ENCODE results near the gene SLC22A17.

Gene SLC22A17

DNA sequence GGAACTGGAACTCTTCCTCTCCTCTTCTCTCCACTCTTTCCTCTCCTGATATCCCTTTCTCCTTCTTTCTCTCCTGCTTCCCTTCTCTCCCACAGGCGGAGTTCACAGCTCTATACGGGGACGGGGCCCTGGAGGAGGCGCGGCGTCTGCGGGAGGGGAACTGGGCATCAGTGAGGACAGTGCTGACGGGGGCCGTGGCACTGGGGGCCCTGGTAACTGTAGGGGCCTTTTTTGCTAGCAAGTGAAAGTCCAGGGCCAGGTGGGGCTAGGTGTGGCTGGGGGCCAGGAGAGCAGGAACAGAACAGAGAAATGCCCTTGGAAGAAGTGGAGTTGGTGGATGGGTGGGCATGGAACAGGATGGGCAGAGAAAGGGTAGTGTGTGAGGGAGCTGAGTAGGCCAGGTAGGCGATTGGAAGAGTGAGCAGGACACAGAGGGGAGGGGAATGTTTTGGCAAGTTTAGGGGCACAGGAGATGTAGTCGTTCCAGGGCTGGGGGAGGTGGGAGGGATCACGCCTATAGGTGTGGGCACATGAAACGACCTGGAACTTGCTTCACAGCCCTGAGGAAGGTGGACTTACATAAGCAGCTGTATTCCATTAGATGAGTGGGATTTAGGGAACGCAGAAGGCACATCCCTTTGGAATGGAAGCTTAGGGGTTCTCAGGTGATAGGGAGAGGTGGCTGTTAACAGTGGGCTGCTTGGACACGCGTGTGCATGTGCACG is 43.8 kb downstream of the SLC22A17 start:
- H3K27me3 Mint-ChIP-seq (ENCODE audit: low read depth, poor library complexity): no peaks in the 10 kb centered on the region
- H3K4me1 Mint-ChIP-seq: peaks cover 43% of the 10 kb centered on the region
- no peak for DNase-seq
- peak overlapping the region; percentile 94 for H3K4me3 Mint-ChIP-seq
- no peaks in the 10 kb centered on the region for H3K9me3 Mint-ChIP-seq
- TF ChIP-seq, protein P1, sequence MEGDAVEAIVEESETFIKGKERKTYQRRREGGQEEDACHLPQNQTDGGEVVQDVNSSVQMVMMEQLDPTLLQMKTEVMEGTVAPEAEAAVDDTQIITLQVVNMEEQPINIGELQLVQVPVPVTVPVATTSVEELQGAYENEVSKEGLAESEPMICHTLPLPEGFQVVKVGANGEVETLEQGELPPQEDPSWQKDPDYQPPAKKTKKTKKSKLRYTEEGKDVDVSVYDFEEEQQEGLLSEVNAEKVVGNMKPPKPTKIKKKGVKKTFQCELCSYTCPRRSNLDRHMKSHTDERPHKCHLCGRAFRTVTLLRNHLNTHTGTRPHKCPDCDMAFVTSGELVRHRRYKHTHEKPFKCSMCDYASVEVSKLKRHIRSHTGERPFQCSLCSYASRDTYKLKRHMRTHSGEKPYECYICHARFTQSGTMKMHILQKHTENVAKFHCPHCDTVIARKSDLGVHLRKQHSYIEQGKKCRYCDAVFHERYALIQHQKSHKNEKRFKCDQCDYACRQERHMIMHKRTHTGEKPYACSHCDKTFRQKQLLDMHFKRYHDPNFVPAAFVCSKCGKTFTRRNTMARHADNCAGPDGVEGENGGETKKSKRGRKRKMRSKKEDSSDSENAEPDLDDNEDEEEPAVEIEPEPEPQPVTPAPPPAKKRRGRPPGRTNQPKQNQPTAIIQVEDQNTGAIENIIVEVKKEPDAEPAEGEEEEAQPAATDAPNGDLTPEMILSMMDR (IDR thresholded peaks at IDR 0.05): no peak
- H3K36me3 Mint-ChIP-seq (ENCODE audit: low read depth): peaks cover 29% of the 10 kb centered on the region
- no peak overlapping the region for H3K27ac Mint-ChIP-seq

DNA sequence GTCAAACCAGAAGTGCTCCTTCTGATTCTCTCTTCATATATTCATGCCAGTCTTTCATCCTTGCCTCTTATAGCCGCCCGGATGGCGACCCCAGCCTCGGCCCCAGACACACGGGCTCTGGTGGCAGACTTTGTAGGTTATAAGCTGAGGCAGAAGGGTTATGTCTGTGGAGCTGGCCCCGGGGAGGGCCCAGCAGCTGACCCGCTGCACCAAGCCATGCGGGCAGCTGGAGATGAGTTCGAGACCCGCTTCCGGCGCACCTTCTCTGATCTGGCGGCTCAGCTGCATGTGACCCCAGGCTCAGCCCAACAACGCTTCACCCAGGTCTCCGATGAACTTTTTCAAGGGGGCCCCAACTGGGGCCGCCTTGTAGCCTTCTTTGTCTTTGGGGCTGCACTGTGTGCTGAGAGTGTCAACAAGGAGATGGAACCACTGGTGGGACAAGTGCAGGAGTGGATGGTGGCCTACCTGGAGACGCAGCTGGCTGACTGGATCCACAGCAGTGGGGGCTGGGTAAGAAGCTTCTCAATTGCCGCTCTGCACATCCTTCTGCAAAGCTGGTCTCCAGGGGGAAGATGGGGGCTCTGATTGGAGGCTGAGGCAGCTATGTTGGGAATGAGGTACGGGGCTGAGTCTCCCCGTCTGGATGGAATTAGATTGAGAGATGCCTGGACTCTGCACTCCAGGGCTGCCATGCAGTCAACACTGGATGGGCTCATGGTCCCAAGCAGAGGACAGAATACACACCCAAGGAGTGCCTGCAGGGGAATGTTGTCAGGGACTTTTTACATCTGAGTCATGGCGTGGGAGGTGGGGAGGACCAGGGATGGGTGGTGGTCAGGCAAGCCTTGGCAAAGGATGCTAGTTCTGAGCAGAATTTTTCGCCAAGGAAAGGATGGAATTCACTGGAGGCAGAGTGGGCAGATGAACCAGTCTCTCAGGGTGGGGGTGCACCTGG is 44.7 kb downstream of the SLC22A17 start:
- no peaks in the 10 kb centered on the region for H3K9me3 Mint-ChIP-seq
- TF ChIP-seq, protein P1 (IDR thresholded peaks at IDR 0.05): no peak
- no peak for DNase-seq
- H3K4me3 Mint-ChIP-seq: peak overlapping the region; percentile 94
- H3K4me1 Mint-ChIP-seq: peaks cover 47% of the 10 kb centered on the region
- peaks cover 26% of the 10 kb centered on the region for H3K36me3 Mint-ChIP-seq (ENCODE audit: low read depth)
- H3K27me3 Mint-ChIP-seq (ENCODE audit: low read depth, poor library complexity): no peaks in the 10 kb centered on the region
- H3K27ac Mint-ChIP-seq: peak overlapping the region; percentile 98

DNA sequence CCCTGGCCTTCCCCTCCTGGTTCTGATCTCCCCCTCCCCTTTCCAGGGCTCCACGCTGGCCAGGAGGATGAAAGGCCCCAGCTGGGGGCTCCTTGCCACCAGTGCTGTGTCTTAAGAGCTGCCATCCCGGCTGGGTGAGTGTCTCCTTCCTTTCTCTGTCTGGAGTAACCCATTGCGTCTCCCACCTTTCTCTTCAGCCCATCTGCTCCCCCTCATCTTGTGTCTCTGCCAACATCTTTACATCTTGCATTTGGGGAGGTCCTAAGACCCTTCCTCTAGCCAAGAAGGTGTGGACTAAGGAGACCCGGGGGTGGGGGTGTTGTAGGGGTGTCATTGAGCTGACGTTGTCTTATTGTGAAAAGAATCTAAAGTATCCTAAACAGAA is 45.5 kb downstream of the SLC22A17 start:
- Mint-ChIP-seq H3K4me1 (peaks cover 53% of the 10 kb centered on the region), H3K4me3 (peak overlapping the region; percentile 94), H3K27ac (peak overlapping the region; percentile 98), H3K27me3 (ENCODE audit: low read depth, poor library complexity) (no peaks in the 10 kb centered on the region), H3K36me3 (ENCODE audit: low read depth) (peaks cover 18% of the 10 kb centered on the region), H3K9me3 (no peaks in the 10 kb centered on the region)
- TF ChIP-seq, protein P1 (IDR thresholded peaks at IDR 0.05): no peak
- DNase-seq: no peak

DNA sequence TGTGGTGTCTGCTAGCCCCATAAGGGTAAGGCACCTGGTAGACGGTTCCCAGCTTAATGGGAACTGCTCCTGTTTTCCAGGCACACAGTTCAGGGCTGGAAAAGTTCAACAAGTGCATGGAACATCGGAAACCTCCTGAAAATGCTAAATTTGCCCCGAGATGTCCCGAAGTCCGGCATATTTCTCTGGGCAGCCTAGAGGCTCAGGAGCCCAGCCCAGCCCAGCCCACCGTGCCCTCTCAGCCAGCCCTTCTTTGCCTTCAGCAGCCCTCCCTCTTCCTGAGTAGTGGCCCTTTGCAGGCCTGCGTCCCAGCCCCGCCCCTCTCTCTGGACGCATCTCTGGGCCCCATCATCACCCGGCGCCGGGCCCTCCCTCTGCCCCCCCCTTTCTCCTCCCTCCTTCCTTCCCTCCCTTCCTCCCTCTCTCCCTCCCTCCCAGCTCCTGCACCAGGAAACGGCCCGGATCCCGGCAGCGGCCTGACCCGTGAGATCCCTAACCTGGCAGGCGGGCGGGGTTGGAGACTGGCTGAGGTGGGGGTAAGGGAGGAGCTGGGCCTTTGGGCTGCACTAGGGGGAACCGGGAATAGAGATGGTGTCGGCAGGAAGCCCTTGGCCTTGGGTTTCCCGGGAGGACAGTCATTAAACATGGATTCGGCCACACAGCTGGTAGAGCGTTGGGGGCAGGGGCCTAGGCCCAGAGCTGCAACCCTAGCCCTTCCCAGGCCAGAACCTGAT is 46.1 kb downstream of the SLC22A17 start, which contains the start of gene BCL2L2:
BCL2L2 (plus strand) TSS at position 422 of the 734 bp plus-strand sequence. CDS start 935 bp downstream, outside the sequence.
- H3K27ac Mint-ChIP-seq: peak within 1 kb of the TSS; percentile 98

More for the DNA sequence above, 46.1 kb downstream of the SLC22A17 start, which contains the start of gene BCL2L2:
- TF ChIP-seq, protein P1 (IDR thresholded peaks at IDR 0.05): no peak
- peaks cover 13% of the 10 kb centered on the region for H3K36me3 Mint-ChIP-seq (ENCODE audit: low read depth)
- H3K9me3 Mint-ChIP-seq: no peaks in the 10 kb centered on the region
- peaks cover 53% of the 10 kb centered on the region for H3K4me1 Mint-ChIP-seq
- DNase-seq: peak; percentile 91
- peak within 1 kb of the TSS; percentile 94 for H3K4me3 Mint-ChIP-seq
- no peaks in the 10 kb centered on the region for H3K27me3 Mint-ChIP-seq (ENCODE audit: low read depth, poor library complexity)

All from nephron progenitor cell (in vitro differentiated cells).